ENCODE results near the gene DEFB115.
"Not testable (repeated sequence)": the region's sequence is repeated elsewhere in the genome, so short reads cannot be mapped to it uniquely, and the experiment has no call there.

Gene DEFB115

GRCh38 chr20:31257364-31257763 is at the start of gene DEFB115:
TSS of gene DEFB115 (plus strand) at chr20:31257664. CDS start at chr20:31257664, 0 bp downstream.
- DNase-seq (ENCODE audit: low spot score) (peak; percentile 61), FAIRE-seq (no peak)

GRCh38 chr20:31236953-31237352 is 20.5 kb upstream of the DEFB115 start:
- no peak for FAIRE-seq

GRCh38 chr20:31237763-31238162 is 19.7 kb upstream of the DEFB115 start:
- FAIRE-seq (no peak), DNase-seq (ENCODE audit: low spot score) (no peak)

More at GRCh38 chr20:31236953-31237352, 20.5 kb upstream of the DEFB115 start:
- DNase-seq (ENCODE audit: low spot score) = no peak

GRCh38 chr20:31239139-31239538 is 18.3 kb upstream of the DEFB115 start:
- no peak for FAIRE-seq

GRCh38 chr20:31256959-31257358 is 505 bp upstream of the DEFB115 start:
- no peak for FAIRE-seq
- no peak for DNase-seq (ENCODE audit: low spot score)

More at GRCh38 chr20:31239139-31239538, 18.3 kb upstream of the DEFB115 start:
- no peak for DNase-seq (ENCODE audit: low spot score)

- no peak for FAIRE-seq
- DNase-seq (ENCODE audit: low spot score) = peak; percentile 63
Observed at GRCh38 chr20:31260326-31260932, 3.0 kb downstream of the DEFB115 start.

- DNase-seq (ENCODE audit: low spot score) (no peak), FAIRE-seq (no peak)
Observed at GRCh38 chr20:31274441-31274840, 17.0 kb downstream of the DEFB115 start.

- FAIRE-seq = no peak
- DNase-seq (ENCODE audit: low spot score) = no peak
Observed at GRCh38 chr20:31278178-31278577, 20.7 kb downstream of the DEFB115 start.

GRCh38 chr20:31284964-31285363 is 27.5 kb downstream of the DEFB115 start:
- DNase-seq (ENCODE audit: low spot score); FAIRE-seq: not testable (repeated sequence)

- no peak for FAIRE-seq
- DNase-seq (ENCODE audit: low spot score) = no peak
Observed at GRCh38 chr20:31308535-31309162, 51.2 kb downstream of the DEFB115 start, which contains the start of gene DEFB116. TSS of gene DEFB116 (minus strand) at chr20:31308585. CDS start at chr20:31308585, 0 bp downstream.

All from urothelium cell line (cell line).